Measurements from ENCODE around the gene PKN1. TPM values are rescaled to one million over a fixed set of nuclear protein-coding genes. Genes with fewer than 3 reads are reported as not detected.

The PKN1 gene
- total RNA-seq, 1 experiment from 2014 or later, result 138 TPM

DNA sequence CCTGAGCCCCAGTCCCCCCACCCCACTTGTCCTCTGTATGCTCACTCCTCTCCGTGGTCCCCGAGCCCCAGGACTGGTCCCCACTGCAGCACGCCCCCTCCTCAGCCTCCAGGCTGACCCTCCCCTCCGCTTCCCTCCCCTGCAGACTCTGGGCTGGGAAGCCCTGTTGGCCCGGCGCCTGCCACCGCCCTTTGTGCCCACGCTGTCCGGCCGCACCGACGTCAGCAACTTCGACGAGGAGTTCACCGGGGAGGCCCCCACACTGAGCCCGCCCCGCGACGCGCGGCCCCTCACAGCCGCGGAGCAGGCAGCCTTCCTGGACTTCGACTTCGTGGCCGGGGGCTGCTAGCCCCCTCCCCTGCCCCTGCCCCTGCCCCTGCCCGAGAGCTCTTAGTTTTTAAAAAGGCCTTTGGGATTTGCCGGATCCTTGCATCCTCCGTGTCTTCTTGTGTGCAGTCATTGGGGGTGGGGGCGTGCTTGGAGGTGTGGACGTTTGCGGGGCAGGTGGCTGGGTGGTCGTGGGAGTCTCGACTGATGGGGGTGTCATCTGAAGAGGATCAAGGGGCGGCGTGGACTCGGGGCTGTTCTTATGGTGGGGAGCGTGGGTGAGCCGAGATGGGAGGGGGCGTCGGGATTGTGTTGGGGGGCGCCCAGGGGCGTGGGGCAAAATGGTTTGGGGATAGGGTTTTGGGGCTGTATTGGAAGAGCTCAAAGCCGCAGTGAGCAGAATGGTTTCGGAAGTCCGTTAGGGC, 38.5 kb downstream of the PKN1 start:
- intact Hi-C loops (cut with micrococcal nuclease; ENCODE audit: unreplicated experiment), result no loop called here
- no TSS peak for BruUV-seq (replicated peaks)
- H3K27me3 Mint-ChIP-seq (ENCODE audit: unreplicated experiment), result no peaks in the 10 kb centered on the region
- no peaks in the 10 kb centered on the region for H3K9me3 Mint-ChIP-seq (ENCODE audit: low read depth, unreplicated experiment)
- H3K4me3 Mint-ChIP-seq (ENCODE audit: low read depth, unreplicated experiment), result peak overlapping the region; percentile 24
- CTCF ChIA-PET, result no interaction called here
- TF ChIP-seq, protein P1, sequence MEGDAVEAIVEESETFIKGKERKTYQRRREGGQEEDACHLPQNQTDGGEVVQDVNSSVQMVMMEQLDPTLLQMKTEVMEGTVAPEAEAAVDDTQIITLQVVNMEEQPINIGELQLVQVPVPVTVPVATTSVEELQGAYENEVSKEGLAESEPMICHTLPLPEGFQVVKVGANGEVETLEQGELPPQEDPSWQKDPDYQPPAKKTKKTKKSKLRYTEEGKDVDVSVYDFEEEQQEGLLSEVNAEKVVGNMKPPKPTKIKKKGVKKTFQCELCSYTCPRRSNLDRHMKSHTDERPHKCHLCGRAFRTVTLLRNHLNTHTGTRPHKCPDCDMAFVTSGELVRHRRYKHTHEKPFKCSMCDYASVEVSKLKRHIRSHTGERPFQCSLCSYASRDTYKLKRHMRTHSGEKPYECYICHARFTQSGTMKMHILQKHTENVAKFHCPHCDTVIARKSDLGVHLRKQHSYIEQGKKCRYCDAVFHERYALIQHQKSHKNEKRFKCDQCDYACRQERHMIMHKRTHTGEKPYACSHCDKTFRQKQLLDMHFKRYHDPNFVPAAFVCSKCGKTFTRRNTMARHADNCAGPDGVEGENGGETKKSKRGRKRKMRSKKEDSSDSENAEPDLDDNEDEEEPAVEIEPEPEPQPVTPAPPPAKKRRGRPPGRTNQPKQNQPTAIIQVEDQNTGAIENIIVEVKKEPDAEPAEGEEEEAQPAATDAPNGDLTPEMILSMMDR (IDR thresholded peaks at IDR 0.05; ENCODE audit: unreplicated experiment), result no peak
- H3K4me1 Mint-ChIP-seq (ENCODE audit: low read depth, unreplicated experiment), result peaks cover 8% of the 10 kb centered on the region
- DNase-seq, result no peak
- H3K36me3 Mint-ChIP-seq (ENCODE audit: insufficient read depth, unreplicated experiment), result peaks cover 58% of the 10 kb centered on the region
- no peak overlapping the region for H3K27ac Mint-ChIP-seq (ENCODE audit: unreplicated experiment)

DNA sequence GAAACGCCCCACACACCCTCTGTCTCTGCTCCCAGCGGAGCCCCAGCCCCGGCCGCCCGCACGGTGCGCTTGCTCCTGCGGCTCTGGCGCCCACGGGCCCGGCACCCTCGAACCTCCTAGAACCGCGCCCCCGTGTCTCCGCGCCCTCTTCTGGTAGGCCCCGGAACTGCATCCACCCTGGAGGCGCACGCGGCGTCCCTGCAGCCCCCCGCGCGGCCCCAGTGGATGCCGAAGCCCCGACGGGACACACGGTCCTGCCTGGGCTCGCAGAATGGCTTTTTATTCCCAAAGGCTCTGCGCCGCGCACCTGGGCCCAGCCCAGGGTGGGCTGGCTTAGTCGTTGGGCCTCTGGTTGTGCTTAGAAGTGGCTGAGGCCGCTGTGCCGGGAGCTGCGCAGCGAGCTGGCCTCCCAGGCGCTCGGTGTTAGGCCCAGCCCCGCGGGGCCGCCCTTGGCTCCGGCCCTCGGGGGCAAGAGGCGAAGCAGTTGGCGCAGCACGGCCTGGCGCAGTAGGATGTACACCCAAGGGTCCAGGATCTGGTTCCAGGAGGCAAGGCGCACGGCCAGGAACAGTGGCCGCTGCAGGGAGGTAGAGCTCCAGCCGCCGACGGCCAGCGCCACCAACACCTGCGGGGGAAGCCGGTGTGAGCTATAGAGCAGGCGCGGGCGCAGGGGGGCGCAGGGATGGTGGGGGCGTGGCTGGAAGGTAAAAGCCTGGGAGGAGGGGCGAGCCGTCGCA, 39.3 kb downstream of the PKN1 start:
- H3K4me1 Mint-ChIP-seq (ENCODE audit: low read depth, unreplicated experiment), result peaks cover 13% of the 10 kb centered on the region
- no TSS peak for BruUV-seq (replicated peaks)
- no peaks in the 10 kb centered on the region for H3K27me3 Mint-ChIP-seq (ENCODE audit: unreplicated experiment)
- intact Hi-C loops (cut with micrococcal nuclease; ENCODE audit: unreplicated experiment), result no loop called here
- CTCF ChIA-PET, result interaction anchor here (0.5 kb wide), 1 partner anchor 116 kb away, joined by 6 read pairs; no protein-coding TSS in a partner anchor
- peak overlapping the region; percentile 24 for H3K4me3 Mint-ChIP-seq (ENCODE audit: low read depth, unreplicated experiment)
- H3K9me3 Mint-ChIP-seq (ENCODE audit: low read depth, unreplicated experiment), result no peaks in the 10 kb centered on the region
- peak; percentile 69 for DNase-seq
- peaks cover 60% of the 10 kb centered on the region for H3K36me3 Mint-ChIP-seq (ENCODE audit: insufficient read depth, unreplicated experiment)
- TF ChIP-seq, protein P1 (IDR thresholded peaks at IDR 0.05; ENCODE audit: unreplicated experiment), result peak; percentile 90
- H3K27ac Mint-ChIP-seq (ENCODE audit: unreplicated experiment), result peak overlapping the region; percentile 26

DNA sequence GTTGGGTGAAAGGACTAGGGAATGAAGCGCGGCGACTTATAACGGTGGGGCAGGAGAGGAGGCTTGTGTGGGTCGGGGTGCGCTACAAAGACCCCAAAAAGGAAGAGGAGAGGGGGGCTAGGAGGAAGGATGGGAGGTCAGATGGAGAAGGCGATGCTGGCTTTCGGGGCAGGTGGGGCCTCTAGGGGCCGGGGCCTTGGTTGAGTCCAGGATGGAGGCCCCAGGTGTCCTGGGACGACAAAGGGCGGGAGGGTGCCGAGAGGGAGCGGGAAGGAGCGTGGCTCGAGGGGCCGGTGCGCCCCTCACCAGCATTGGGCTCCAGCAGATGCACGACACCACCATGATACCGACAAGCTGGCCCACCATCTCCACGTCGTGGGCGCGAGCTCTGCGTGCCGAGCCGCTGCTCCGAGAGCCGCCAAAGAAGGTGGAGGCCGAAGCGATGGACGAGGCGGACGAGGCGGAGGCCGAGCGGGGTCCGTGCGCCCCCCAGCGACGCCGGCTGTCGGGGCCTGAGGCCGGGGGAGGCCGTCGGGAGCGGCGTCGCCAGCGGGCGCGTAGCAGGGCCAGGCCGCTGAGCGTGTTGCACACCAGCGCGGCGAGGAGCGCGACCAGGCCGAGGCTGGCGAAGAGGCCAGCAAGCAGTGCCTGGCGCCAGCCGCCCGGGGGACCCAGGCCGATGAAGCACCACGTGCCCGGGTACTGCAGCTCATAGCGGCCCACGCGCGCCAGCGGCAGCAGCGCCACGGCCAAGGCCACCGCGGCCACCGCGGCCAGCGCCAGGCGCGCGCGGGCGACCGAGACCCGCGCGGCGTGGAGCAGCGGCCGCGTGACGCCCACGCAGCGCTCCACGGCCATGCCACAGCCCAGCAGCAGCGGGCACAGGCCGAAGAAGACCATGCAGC, 40.2 kb downstream of the PKN1 start:
- H3K9me3 Mint-ChIP-seq (ENCODE audit: low read depth, unreplicated experiment), result no peaks in the 10 kb centered on the region
- peak overlapping the region; percentile 26 for H3K27ac Mint-ChIP-seq (ENCODE audit: unreplicated experiment)
- H3K27me3 Mint-ChIP-seq (ENCODE audit: unreplicated experiment), result no peaks in the 10 kb centered on the region
- TF ChIP-seq, protein P1 (IDR thresholded peaks at IDR 0.05; ENCODE audit: unreplicated experiment), result no peak
- CTCF ChIA-PET, result interaction anchor here (0.5 kb wide), 1 partner anchor 115 kb away, joined by 6 read pairs; no protein-coding TSS in a partner anchor
- peaks cover 13% of the 10 kb centered on the region for H3K4me1 Mint-ChIP-seq (ENCODE audit: low read depth, unreplicated experiment)
- DNase-seq, result no peak
- BruUV-seq (replicated peaks), result no TSS peak
- peaks cover 65% of the 10 kb centered on the region for H3K36me3 Mint-ChIP-seq (ENCODE audit: insufficient read depth, unreplicated experiment)
- H3K4me3 Mint-ChIP-seq (ENCODE audit: low read depth, unreplicated experiment), result no peak overlapping the region
- intact Hi-C loops (cut with micrococcal nuclease; ENCODE audit: unreplicated experiment), result no loop called here

DNA sequence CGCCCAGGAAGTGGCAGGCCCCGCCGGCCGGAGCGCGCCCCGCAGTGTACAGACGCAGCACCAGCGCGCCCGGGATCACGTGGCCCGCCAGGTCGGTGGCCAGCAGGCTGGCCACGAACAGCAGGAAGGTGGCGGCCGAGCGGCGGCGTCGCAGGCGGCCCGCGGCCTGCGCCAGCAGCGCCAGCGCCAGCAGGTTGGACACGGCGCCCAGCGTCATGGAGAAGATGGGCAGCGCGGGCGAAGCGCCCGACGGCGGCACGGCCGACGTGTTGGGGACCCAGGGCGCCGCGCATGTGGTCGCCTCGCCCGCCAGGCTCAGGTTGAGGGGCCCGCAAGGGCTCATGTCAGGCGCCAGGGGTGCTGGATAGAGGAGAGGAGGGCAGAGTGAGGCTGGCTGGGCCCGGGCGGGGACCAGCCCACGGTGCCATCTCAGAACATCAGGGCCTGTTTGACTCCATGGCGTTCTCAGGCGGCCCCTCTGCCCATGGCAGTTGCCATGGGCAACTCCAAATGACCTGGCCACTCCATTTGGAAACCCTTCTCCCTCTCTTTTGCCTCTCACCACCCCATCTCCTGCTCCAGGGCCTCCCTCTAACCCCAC, 41.0 kb downstream of the PKN1 start:
- H3K36me3 Mint-ChIP-seq (ENCODE audit: insufficient read depth, unreplicated experiment), result peaks cover 72% of the 10 kb centered on the region
- BruUV-seq (replicated peaks), result no TSS peak
- no peak for DNase-seq
- CTCF ChIA-PET, result no interaction called here
- peaks cover 13% of the 10 kb centered on the region for H3K4me1 Mint-ChIP-seq (ENCODE audit: low read depth, unreplicated experiment)
- intact Hi-C loops (cut with micrococcal nuclease; ENCODE audit: unreplicated experiment), result no loop called here
- no peaks in the 10 kb centered on the region for H3K27me3 Mint-ChIP-seq (ENCODE audit: unreplicated experiment)
- H3K9me3 Mint-ChIP-seq (ENCODE audit: low read depth, unreplicated experiment), result no peaks in the 10 kb centered on the region
- TF ChIP-seq, protein P1 (IDR thresholded peaks at IDR 0.05; ENCODE audit: unreplicated experiment), result no peak
- H3K4me3 Mint-ChIP-seq (ENCODE audit: low read depth, unreplicated experiment), result no peak overlapping the region
- H3K27ac Mint-ChIP-seq (ENCODE audit: unreplicated experiment), result peak overlapping the region; percentile 62

All from Calu3 (cell line).